Heart left ventricle (tissue), 13 donors: Measurements from ENCODE around the gene PREPL.

Experiments used
- POLR2A ChIP-seq, 2 donors: fragments of 450-650 bp; IDR thresholded peaks; one replicate each; pipeline ENCODE4 v1.6.1; 2017; ENCODE audit warnings: antibody characterized with exemption in 2 of 2, mild to moderate bottlenecking in 2 of 2, moderate library complexity in 2 of 2
- TF ChIP-seq, protein P1 (sequence below), 12 donors: fragments of 200-600 bp; sonication (generic) in 4 of 12; IDR thresholded peaks; one replicate each; pipeline versions ENCODE4 v1.5.0 to v1.8.0; 2018 to 2022; ENCODE audit warnings: antibody characterized with exemption in 12 of 12, mild to moderate bottlenecking in 5 of 12
- donor health status: ischemic (EF 13 %, LVEDD 7.1; RV severe dilation, severe dysfunction).
- donor health status: DM: no; HTN: yes; CAD: no.
- donor health status: DM: no; HTN: no; CAD: no.
- donor health status: ischemic (EF 25% LVEDD 6.9; RV normal size, moderate dysfunction).
- donor health status: ischemic (EF 25% LVEDD 5.7; RV mildly dilated, moderate dysfunction).
- donor health status: ischemic (EF 35%, LVEDD 5.7; RV mildly dilated, moderate dysfunction).
- donor health status: nonischemic (EF 11% LVEDD 7.7; RV severe dilation, severe dysfunction).
- donor health status: DM: yes; HTN: yes; CAD: no.
- donor health status: PGD.
- donor health status: ischemic (EF 29% LVEDD 5.4; RV normal size, mild dysfunction).
- donor health status: nonischemic (EF 23%, LVEDD 6.1; RV moderate dilation, normal function).

DNA sequence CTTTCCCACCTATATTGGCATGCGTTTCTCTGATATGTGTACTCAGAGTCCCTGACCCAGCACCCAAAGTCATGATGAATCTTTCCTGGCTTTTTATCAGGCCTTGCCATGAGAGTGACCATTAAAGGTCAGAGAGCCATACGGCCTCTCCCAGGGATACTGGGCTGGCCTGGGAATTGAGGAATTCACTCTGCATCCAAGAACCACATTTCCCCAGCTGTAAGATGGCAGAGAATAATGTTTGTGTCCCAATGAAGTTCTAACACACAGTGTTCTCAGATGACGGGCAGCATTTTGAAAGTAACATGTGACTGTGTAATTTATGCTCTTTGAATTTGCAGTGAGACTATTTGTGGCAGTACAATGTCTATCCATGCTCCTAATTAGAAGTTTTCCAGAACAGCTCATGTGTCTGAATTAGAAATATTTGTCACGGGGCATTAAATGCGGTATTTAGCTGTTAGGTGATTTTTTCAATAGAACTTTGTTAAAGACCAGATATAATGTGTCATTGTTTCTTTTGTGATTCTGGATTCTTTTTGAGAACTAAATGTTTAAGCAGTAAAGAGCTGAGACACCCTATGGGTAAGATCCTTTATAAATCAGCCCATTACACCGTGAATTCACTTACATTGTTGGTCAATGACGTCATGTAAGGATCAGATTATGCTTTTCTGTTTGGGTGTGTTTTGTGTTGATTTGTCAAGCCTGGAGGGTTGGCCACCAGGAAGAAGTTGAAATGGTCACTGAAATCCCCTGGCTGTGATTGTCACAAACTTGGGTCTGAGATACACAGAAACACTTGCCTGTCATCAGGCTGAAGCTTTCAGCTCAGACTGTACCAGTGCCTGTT lies 93.3 kb downstream of the PREPL start:
- TF ChIP-seq, protein P1, sequence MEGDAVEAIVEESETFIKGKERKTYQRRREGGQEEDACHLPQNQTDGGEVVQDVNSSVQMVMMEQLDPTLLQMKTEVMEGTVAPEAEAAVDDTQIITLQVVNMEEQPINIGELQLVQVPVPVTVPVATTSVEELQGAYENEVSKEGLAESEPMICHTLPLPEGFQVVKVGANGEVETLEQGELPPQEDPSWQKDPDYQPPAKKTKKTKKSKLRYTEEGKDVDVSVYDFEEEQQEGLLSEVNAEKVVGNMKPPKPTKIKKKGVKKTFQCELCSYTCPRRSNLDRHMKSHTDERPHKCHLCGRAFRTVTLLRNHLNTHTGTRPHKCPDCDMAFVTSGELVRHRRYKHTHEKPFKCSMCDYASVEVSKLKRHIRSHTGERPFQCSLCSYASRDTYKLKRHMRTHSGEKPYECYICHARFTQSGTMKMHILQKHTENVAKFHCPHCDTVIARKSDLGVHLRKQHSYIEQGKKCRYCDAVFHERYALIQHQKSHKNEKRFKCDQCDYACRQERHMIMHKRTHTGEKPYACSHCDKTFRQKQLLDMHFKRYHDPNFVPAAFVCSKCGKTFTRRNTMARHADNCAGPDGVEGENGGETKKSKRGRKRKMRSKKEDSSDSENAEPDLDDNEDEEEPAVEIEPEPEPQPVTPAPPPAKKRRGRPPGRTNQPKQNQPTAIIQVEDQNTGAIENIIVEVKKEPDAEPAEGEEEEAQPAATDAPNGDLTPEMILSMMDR (IDR thresholded peaks at IDR 0.05), result no peak
- no peak for TF ChIP-seq POLR2A (IDR thresholded peaks at IDR 0.05)
